OCI-LY3 (cell line): ENCODE results near the gene CRB2.

Experiments
- CTCF ChIP-seq: fragments of 200-600, 300-600 bp; sonication (generic); IDR thresholded peaks from 2 replicates; pipeline ENCODE4 v1.5.1; 2014; ENCODE audit warnings: antibody characterized with exemption, low read length, low read depth
- EZH2phosphoT487 ChIP-seq: fragments of 200-600 bp; shearing (Covaris generic); IDR thresholded peaks from 2 replicates; pipeline ENCODE4 v1.6.1; 2018; ENCODE audit warnings: antibody characterized with exemption, mixed run types, low read depth

DNA sequence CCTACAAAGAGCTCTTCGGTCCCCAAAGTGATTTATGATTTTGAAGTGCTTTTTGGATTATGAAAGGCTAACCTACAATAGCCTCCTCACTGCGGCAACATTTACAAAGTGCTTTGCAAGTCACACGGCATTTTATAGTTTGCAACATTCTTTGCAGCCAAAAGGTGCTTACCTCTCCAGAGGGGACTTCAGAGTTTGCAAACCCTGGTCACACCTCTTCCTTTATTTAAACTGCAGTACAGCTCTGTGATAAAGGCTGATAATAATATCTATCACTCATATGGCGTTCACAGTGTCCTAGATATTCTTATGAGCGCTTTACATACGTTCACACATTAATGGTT, 20.0 kb upstream of the CRB2 start:
- no peak for TF ChIP-seq CTCF
- TF ChIP-seq EZH2phosphoT487: no peak
